ENCODE results near the gene EFTUD2. TPM values are rescaled to one million over a fixed set of nuclear protein-coding genes. Genes with fewer than 3 reads are reported as not detected.

Gene EFTUD2
- total and polyA plus RNA-seq, 9 of the 15 experiments (the other 6 are each of a cell fraction or from before 2014, with no cell fraction given), result 65.8 to 362 (median 218) TPM

- TF ChIP-seq, protein P1, sequence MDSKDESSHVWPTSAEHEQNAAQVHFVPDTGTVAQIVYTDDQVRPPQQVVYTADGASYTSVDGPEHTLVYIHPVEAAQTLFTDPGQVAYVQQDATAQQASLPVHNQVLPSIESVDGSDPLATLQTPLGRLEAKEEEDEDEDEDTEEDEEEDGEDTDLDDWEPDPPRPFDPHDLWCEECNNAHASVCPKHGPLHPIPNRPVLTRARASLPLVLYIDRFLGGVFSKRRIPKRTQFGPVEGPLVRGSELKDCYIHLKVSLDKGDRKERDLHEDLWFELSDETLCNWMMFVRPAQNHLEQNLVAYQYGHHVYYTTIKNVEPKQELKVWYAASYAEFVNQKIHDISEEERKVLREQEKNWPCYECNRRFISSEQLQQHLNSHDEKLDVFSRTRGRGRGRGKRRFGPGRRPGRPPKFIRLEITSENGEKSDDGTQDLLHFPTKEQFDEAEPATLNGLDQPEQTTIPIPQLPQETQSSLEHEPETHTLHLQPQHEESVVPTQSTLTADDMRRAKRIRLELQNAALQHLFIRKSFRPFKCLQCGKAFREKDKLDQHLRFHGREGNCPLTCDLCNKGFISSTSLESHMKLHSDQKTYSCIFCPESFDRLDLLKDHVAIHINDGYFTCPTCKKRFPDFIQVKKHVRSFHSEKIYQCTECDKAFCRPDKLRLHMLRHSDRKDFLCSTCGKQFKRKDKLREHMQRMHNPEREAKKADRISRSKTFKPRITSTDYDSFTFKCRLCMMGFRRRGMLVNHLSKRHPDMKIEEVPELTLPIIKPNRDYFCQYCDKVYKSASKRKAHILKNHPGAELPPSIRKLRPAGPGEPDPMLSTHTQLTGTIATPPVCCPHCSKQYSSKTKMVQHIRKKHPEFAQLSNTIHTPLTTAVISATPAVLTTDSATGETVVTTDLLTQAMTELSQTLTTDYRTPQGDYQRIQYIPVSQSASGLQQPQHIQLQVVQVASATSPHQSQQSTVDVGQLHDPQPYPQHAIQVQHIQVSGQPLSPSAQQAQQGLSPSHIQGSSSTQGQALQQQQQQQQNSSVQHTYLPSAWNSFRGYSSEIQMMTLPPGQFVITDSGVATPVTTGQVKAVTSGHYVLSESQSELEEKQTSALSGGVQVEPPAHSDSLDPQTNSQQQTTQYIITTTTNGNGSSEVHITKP (IDR thresholded peaks at IDR 0.05; ENCODE audit: partially characterized antibody), result no peak
- TF ChIP-seq, protein P2, sequence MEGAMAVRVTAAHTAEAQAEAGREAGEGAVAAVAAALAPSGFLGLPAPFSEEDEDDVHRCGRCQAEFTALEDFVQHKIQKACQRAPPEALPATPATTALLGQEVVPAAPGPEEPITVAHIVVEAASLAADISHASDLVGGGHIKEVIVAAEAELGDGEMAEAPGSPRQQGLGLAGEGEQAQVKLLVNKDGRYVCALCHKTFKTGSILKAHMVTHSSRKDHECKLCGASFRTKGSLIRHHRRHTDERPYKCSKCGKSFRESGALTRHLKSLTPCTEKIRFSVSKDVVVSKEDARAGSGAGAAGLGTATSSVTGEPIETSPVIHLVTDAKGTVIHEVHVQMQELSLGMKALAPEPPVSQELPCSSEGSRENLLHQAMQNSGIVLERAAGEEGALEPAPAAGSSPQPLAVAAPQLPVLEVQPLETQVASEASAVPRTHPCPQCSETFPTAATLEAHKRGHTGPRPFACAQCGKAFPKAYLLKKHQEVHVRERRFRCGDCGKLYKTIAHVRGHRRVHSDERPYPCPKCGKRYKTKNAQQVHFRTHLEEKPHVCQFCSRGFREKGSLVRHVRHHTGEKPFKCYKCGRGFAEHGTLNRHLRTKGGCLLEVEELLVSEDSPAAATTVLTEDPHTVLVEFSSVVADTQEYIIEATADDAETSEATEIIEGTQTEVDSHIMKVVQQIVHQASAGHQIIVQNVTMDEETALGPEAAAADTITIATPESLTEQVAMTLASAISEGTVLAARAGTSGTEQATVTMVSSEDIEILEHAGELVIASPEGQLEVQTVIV (CRISPR knock-in tag; IDR thresholded peaks at IDR 0.05; ENCODE audit: borderline replicate concordance), result no peak
- TF ChIP-seq ZNF444 (CRISPR knock-in tag; IDR thresholded peaks at IDR 0.05), result no peak
- no peak for TF ChIP-seq MECOM (CRISPR knock-in tag; IDR thresholded peaks at IDR 0.05)
- no peak for TF ChIP-seq SREBF2 (CRISPR knock-in tag; IDR thresholded peaks at IDR 0.05)
- TF ChIP-seq NFIC (IDR thresholded peaks at IDR 0.05), result no peak; the same call in 1 of the 2 replicates
- 0 out of 2 replicates have a peak, but pooled peaks have one; percentile 57 for TF ChIP-seq RNF2 (IDR thresholded peaks at IDR 0.05)
- TF ChIP-seq SNAPC5 (CRISPR knock-in tag; IDR thresholded peaks at IDR 0.05), result no peak
- no peak for TF ChIP-seq HNRNPL (IDR thresholded peaks at IDR 0.05; ENCODE audit: low read depth, low read length)
- no peak for TF ChIP-seq MTF1 (CRISPR knock-in tag; IDR thresholded peaks at IDR 0.05; ENCODE audit: borderline replicate concordance)
- TF ChIP-seq PPARD (CRISPR knock-in tag; IDR thresholded peaks at IDR 0.05), result no peak
- TF ChIP-seq ZNF175 (CRISPR knock-in tag; IDR thresholded peaks at IDR 0.05; ENCODE audit: low read depth), result no peak
- peak in 1 of 2 experiments; percentile 69; a peak in 1 of 4 replicates for TF ChIP-seq NONO (IDR thresholded peaks at IDR 0.05; ENCODE audit: low read depth in 2 of 2, low read length in 1 of 2)
- peak; percentile 72; the same call in 1 of the 2 replicates for TF ChIP-seq NCOA1 (IDR thresholded peaks at IDR 0.05; ENCODE audit: low read depth)
- TF ChIP-seq FOXP1 (CRISPR knock-in tag; IDR thresholded peaks at IDR 0.05), result peak; percentile 93; the same call in 1 of the 2 replicates
- TF ChIP-seq, protein P3, sequence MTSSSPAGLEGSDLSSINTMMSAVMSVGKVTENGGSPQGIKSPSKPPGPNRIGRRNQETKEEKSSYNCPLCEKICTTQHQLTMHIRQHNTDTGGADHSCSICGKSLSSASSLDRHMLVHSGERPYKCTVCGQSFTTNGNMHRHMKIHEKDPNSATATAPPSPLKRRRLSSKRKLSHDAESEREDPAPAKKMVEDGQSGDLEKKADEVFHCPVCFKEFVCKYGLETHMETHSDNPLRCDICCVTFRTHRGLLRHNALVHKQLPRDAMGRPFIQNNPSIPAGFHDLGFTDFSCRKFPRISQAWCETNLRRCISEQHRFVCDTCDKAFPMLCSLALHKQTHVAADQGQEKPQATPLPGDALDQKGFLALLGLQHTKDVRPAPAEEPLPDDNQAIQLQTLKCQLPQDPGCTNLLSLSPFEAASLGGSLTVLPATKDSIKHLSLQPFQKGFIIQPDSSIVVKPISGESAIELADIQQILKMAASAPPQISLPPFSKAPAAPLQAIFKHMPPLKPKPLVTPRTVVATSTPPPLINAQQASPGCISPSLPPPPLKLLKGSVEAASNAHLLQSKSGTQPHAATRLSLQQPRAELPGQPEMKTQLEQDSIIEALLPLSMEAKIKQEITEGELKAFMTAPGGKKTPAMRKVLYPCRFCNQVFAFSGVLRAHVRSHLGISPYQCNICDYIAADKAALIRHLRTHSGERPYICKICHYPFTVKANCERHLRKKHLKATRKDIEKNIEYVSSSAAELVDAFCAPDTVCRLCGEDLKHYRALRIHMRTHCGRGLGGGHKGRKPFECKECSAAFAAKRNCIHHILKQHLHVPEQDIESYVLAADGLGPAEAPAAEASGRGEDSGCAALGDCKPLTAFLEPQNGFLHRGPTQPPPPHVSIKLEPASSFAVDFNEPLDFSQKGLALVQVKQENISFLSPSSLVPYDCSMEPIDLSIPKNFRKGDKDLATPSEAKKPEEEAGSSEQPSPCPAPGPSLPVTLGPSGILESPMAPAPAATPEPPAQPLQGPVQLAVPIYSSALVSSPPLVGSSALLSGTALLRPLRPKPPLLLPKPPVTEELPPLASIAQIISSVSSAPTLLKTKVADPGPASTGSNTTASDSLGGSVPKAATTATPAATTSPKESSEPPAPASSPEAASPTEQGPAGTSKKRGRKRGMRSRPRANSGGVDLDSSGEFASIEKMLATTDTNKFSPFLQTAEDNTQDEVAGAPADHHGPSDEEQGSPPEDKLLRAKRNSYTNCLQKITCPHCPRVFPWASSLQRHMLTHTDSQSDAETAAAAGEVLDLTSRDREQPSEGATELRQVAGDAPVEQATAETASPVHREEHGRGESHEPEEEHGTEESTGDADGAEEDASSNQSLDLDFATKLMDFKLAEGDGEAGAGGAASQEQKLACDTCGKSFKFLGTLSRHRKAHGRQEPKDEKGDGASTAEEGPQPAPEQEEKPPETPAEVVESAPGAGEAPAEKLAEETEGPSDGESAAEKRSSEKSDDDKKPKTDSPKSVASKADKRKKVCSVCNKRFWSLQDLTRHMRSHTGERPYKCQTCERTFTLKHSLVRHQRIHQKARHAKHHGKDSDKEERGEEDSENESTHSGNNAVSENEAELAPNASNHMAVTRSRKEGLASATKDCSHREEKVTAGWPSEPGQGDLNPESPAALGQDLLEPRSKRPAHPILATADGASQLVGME (CRISPR knock-in tag; IDR thresholded peaks at IDR 0.05), result peak; percentile 69; the same call in 1 of the 2 replicates
Measured at GRCh38 chr17:44899074-44899782, at the start of gene EFTUD2 (continued).

Measured in K562 (cell line).